HG02763 (cell line): Measurements from ENCODE around the gene FBXW8.

Experiments used
- ATAC-seq: cut with Tn5 transposase; IDR thresholded peaks from one replicate; pipeline ENCODE4 v1.9.1; 2021; ENCODE audit warnings: mild to moderate bottlenecking, moderate library complexity; ENCODE audit not compliant: unreplicated experiment

Gene FBXW8

GRCh38 chr12:117034701-117035151 is 124.0 kb downstream of the FBXW8 start:
- ATAC-seq = no peak

DNA sequence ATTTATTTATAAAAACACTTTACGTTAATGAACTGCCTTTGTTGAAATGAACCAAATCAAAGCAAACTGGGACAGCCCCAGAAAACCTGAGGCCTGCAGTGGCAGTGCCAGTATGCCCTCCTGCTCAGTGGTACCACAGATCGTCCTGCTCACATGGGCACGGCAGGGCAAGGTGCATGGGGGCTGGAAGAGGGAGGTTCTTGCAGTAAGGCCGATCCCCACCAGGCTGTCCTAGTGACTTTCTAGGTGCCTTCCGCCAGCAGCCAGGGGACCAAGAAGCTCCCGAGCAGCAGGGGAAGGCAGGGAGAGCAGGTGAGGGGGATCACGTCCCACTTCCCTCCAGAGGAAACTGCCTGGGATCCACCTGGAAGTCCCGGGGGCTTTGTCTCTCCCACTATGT is 124.5 kb downstream of the FBXW8 start:
- no peak for ATAC-seq

DNA sequence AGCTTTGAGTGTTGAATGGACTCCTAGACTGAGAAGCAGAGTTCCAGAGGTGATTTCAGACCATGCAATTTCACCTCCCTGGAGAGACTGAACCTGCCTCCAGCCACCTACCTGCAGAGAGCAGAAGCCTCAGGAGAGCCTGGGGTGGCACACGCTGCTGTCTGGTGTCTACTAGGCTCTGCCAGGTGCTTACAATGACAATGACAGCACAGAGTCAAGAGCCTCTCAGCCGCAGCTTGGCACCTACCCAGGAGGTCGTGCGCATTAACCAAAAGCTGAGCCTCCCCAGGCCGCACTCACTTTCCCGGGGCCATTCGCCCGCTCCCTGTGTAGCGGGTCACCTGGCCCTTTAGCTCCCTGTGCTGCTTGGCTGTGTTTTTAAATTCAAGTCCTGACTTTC is 125.3 kb downstream of the FBXW8 start:
- no peak for ATAC-seq

GRCh38 chr12:117036547-117036946 is 125.8 kb downstream of the FBXW8 start:
- ATAC-seq = no peak

DNA sequence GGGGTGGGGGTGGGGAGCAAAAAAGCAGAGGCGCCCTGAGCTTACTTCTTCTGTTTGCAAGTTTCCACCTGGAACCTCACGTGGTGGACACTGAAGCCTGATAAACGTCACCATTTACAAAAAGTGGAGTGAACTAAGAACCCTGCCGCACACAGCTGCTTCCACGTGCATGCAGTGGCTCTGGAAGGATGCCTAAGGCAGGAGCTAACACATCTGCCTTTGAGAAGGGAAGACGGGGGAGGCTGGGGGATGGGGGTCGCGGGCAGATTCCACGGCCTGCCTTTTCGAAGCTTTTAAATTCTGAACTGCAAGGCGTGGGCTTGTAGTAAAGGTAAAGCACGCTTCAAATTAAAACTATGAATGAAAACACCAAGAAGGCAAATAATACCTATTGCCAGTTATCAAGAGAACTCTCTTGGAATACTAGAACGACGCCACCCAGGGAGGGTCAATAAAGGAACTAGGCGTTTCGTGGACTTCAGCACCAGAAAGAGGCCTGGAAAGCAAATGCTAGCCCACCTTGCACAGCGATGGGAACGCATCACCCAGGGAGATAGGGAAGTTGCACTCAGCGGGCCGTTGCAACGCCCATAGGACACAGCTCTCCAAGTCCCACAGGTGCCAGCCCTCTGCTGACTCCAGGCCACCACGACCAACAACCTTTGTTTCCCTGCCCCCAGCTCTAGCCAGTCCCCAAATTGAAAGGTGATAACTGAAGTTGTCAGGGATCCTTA is 126.7 kb downstream of the FBXW8 start:
- no peak for ATAC-seq

DNA sequence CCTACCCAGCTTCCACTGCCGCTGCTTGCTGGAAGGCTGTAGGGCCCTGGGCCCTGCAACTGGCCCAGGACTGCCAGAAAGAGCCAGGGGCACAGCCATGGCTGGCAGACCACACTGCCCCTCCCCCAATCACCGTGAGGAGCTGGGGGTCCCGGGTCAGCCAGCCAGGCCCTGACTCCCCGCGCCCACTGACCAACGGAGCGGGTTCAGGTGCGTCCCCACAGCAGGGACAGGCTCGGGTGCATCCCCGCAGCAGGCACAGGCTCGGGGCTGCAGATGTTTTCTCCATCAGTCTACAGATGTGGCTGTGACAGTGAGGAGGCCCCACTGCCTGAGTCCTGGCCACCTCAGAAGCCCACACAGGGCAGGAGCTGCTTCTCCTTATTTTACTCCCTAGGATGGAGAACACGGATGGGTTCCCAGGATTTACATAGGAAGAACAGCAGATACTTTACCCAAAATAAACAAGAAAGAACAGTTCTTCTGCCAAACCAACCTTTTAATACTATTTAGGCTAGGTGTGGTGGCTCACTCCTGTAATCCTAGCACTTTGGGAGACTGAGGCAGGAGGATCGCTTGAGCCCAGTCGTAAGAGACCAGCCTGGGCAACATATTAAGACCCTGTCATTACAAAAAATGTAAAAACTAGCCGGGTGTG is 127.4 kb downstream of the FBXW8 start:
- ATAC-seq = no peak

GRCh38 chr12:117038919-117039318 is 128.2 kb downstream of the FBXW8 start:
- ATAC-seq = no peak

- ATAC-seq = no peak
Observed at GRCh38 chr12:117039891-117040309, 129.2 kb downstream of the FBXW8 start.

DNA sequence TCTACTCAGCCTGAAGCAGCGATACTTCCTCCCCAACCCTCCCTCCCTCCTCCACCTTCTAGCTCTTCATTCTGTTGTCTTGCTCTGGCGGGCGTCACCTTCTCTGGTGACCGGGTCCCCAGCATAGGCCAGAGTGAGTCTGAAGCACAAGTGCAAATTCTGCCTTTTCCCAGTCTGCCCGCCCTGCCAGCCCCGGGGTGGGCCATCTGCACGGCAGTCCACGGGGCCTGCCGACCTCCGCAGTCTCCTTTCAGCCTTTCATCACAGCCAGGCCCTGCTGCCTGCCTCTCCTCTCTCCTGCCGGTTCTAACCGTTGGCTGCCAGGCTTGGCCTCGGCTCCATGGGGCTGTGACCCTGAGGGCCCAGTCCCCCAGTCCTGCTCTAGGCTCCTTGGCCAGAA is 129.7 kb downstream of the FBXW8 start:
- no peak for ATAC-seq

DNA sequence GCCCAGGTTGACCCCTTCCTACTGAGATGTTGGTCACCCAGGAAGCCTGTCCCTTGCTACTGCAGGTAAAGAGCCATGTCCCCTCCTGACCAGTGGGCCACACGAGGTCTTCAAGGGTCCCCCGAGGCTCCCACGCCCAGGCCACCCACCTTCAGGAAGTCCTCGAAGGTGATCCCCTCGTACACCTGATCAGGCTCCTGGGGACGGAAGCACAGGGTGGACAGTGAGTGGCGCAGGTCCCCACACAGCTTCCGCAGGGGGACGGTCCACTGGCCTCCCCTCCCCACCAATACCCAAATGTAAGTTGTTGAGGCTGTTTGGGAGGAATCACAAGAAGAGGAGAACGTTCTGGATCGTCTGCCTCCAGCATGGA is 131.0 kb downstream of the FBXW8 start:
- ATAC-seq = no peak

DNA sequence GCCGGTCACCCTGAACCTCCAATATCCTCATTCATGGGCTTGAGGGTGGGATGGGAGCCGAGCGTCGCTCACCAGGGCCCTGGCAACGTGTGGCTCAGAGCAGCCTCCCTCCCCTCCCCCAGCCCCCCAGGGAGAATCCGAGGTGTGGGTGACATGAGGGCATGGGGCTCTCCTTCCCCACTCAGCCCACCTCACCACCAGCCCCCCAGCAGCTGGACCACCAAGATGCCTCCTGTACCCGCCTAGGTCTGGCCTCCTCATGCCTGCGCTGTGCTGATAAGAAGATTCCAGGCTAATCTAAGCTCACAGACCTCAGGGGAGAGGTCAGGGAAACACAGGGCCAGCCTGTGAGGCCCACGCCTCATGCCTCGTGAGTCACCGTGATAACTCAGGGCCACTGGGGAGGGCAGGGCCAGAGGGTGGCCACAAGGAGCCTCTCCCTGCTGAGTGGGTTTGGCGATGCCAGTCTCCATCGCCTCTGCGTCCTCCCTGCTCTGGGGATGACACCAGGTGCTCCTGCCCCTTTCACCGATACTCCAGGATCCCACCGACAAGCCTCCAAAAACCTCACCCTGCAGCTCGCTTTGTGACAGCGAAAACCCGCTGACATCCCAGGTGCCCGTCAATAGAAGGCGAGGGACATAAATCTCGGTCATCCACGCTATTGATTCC is 131.6 kb downstream of the FBXW8 start:
- ATAC-seq = no peak

- ATAC-seq = no peak
Observed at GRCh38 chr12:117042862-117043261, 132.1 kb downstream of the FBXW8 start.

DNA sequence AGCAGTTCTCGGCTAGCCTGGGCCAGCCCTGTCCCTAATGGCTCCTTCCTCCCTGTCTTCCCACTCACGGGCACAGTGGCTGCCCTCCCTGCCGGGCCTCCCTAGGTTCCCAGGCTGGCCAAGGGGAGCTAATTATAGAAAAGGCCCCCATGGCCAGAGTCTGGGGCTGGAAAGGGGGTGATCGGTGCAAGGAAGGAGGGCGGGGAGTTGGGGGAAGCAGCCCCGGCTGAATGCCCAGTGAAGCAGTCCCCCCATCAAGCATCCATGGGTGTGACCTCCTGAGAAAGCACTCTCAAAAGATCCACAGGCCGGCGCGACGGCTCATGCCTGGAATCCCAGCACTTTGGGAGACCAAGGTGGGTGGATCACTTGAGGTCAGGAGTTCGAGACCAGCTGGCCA is 133.6 kb downstream of the FBXW8 start:
- no peak for ATAC-seq

- ATAC-seq = no peak
Observed at GRCh38 chr12:117044790-117045159, 134.0 kb downstream of the FBXW8 start.

DNA sequence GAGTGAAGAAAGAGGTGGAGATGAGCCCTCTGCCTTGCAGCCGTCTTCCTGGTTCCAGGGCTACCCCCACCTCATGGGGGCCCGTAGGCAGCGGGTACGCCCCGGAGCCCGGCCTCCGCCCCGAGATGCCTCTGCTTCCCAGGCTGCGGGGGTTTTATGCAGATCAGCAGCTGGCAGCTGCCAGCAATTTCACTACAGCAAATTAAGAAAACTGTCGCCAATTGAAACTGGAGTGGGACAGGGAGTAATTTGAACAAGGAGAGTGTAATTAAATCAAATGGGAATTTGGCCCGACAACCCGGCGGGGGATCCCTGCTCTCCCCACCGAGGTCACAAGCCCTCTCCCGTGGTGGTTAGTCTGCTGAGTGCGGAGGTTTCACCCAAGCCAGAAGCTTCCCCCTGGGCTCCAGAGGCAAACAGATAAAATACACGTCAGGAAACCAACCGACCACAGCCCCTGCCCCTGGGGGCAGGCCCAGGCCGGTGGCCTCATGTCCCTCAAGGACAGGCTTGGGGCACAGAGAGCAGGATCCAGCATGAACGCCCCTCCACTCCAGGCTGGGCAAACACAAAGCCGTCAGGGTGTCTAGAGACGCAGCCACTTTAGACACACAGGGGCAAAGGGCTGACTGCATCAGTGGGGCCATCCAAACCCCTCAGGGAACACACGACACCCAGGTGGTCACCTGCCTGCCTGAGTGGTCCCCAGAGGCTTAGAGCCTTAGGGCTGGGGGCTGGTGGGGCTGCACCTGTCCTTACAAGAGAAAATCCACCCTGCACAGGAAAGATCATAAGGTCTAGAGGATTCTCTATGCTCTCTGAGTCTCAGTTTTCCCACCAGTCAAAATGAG is 134.6 kb downstream of the FBXW8 start:
- ATAC-seq = no peak

- ATAC-seq = no peak
Observed at GRCh38 chr12:117046011-117046369, 135.2 kb downstream of the FBXW8 start.

- no peak for ATAC-seq
Observed at GRCh38 chr12:117046425-117046824, 135.7 kb downstream of the FBXW8 start.

GRCh38 chr12:117046861-117047530 is 136.2 kb downstream of the FBXW8 start:
- ATAC-seq = no peak

GRCh38 chr12:117047810-117048584 is 137.2 kb downstream of the FBXW8 start:
- no peak for ATAC-seq

- no peak for ATAC-seq
Observed at GRCh38 chr12:117048585-117048904, 137.8 kb downstream of the FBXW8 start.
